ENCODE measurements around the gene SMAP1.

Gene SMAP1

GRCh38 chr6:70725817-70726415 is 58.2 kb downstream of the SMAP1 start:
- Histone ChIP-seq H3K36me3 (ENCODE audit: control insufficient read depth, insufficient read depth, low read length) (no peaks in the 10 kb centered on the region), H3K9me3 (ENCODE audit: control insufficient read depth, low read length) (no peaks in the 10 kb centered on the region), H3K79me2 (peaks cover 19% of the 10 kb centered on the region), H3K4me3 (ENCODE audit: low read depth, low read length) (no peak overlapping the region), H3K4me2 (ENCODE audit: low read length) (no peak overlapping the region), H3K27me3 (ENCODE audit: control insufficient read depth, insufficient read depth, low read length) (no peaks in the 10 kb centered on the region), H3K9ac (no peak overlapping the region), H3K27ac (no peak overlapping the region), H3K4me1 (no peaks in the 10 kb centered on the region), H2AFZ (no peak overlapping the region)
- TF ChIP-seq, protein P1, sequence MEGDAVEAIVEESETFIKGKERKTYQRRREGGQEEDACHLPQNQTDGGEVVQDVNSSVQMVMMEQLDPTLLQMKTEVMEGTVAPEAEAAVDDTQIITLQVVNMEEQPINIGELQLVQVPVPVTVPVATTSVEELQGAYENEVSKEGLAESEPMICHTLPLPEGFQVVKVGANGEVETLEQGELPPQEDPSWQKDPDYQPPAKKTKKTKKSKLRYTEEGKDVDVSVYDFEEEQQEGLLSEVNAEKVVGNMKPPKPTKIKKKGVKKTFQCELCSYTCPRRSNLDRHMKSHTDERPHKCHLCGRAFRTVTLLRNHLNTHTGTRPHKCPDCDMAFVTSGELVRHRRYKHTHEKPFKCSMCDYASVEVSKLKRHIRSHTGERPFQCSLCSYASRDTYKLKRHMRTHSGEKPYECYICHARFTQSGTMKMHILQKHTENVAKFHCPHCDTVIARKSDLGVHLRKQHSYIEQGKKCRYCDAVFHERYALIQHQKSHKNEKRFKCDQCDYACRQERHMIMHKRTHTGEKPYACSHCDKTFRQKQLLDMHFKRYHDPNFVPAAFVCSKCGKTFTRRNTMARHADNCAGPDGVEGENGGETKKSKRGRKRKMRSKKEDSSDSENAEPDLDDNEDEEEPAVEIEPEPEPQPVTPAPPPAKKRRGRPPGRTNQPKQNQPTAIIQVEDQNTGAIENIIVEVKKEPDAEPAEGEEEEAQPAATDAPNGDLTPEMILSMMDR (IDR thresholded peaks at IDR 0.05): no peak

DNA sequence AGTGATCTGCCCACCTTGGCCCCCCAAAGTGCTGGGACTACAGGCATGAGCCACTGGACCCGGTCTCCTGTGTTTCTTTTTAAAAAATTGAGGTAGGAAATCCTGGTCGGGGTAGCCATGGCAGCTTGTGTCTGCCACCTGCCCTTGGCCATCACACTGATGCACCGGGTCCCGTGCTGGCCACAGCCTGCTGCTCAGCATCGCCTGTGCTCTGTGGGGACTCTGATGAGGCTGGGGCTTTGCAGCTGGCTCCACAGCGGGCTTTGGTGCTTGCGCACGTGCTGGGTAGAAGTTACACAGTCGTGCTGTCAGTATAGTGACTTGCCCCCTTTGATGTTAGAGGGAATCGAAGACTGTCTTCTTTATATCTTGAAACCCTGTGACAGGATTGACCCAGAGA is 66.7 kb downstream of the SMAP1 start:
- no peaks in the 10 kb centered on the region for H3K9me3 ChIP-seq (ENCODE audit: control insufficient read depth, low read length)
- TF ChIP-seq, protein P1 (IDR thresholded peaks at IDR 0.05): no peak
- no peaks in the 10 kb centered on the region for H3K79me2 ChIP-seq
- no peak overlapping the region for H2AFZ ChIP-seq
- H3K4me3 ChIP-seq (ENCODE audit: low read depth, low read length): no peak overlapping the region
- H3K27me3 ChIP-seq (ENCODE audit: control insufficient read depth, insufficient read depth, low read length): no peaks in the 10 kb centered on the region
- no peak overlapping the region for H3K9ac ChIP-seq
- no peak overlapping the region for H3K27ac ChIP-seq
- H3K36me3 ChIP-seq (ENCODE audit: control insufficient read depth, insufficient read depth, low read length): no peaks in the 10 kb centered on the region
- peaks cover 3% of the 10 kb centered on the region for H3K4me1 ChIP-seq
- H3K4me2 ChIP-seq (ENCODE audit: low read length): no peak overlapping the region

- Histone ChIP-seq H3K4me1 (peaks cover 3% of the 10 kb centered on the region), H3K9ac (no peak overlapping the region), H3K4me2 (ENCODE audit: low read length) (no peak overlapping the region), H3K27me3 (ENCODE audit: control insufficient read depth, insufficient read depth, low read length) (no peaks in the 10 kb centered on the region), H3K36me3 (ENCODE audit: control insufficient read depth, insufficient read depth, low read length) (no peaks in the 10 kb centered on the region), H3K9me3 (ENCODE audit: control insufficient read depth, low read length) (no peaks in the 10 kb centered on the region), H3K79me2 (no peaks in the 10 kb centered on the region), H2AFZ (no peak overlapping the region), H3K4me3 (ENCODE audit: low read depth, low read length) (no peak overlapping the region), H3K27ac (no peak overlapping the region)
- TF ChIP-seq, protein P1 (IDR thresholded peaks at IDR 0.05): no peak
Measured at GRCh38 chr6:70734979-70735378, 67.3 kb downstream of the SMAP1 start.

GRCh38 chr6:70735513-70735912 is 67.8 kb downstream of the SMAP1 start:
- TF ChIP-seq, protein P1 (IDR thresholded peaks at IDR 0.05): no peak
- Histone ChIP-seq H3K4me1 (peaks cover 3% of the 10 kb centered on the region), H3K36me3 (ENCODE audit: control insufficient read depth, insufficient read depth, low read length) (no peaks in the 10 kb centered on the region), H3K4me3 (ENCODE audit: low read depth, low read length) (no peak overlapping the region), H3K4me2 (ENCODE audit: low read length) (no peak overlapping the region), H3K79me2 (peaks cover 2% of the 10 kb centered on the region), H3K27ac (no peak overlapping the region), H3K9me3 (ENCODE audit: control insufficient read depth, low read length) (no peaks in the 10 kb centered on the region), H3K9ac (no peak overlapping the region), H3K27me3 (ENCODE audit: control insufficient read depth, insufficient read depth, low read length) (no peaks in the 10 kb centered on the region), H2AFZ (no peak overlapping the region)

DNA sequence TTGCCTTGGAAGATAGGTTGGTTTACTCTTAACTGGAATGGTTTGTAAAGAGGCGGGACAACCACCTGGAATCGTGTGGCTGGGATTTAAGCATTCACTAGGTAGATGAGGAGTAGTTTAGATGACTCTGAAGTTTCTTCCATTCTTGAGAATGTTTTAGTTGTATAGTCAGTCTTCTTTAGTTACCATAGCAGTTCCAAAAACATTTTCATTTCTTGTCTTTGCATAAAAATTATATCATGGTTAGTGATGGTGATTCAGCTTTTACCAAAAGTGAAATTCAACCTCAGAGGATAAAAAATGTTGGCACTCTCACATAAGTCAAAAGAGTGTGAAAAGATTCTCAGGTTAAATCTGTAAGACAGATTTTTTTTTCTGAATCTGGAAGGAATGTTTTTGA is 70.3 kb downstream of the SMAP1 start:
- no peak overlapping the region for H2AFZ ChIP-seq
- no peak overlapping the region for H3K4me2 ChIP-seq (ENCODE audit: low read length)
- no peaks in the 10 kb centered on the region for H3K9me3 ChIP-seq (ENCODE audit: control insufficient read depth, low read length)
- H3K36me3 ChIP-seq (ENCODE audit: control insufficient read depth, insufficient read depth, low read length): no peaks in the 10 kb centered on the region
- TF ChIP-seq, protein P1 (IDR thresholded peaks at IDR 0.05): no peak
- no peak overlapping the region for H3K4me3 ChIP-seq (ENCODE audit: low read depth, low read length)
- no peaks in the 10 kb centered on the region for H3K27me3 ChIP-seq (ENCODE audit: control insufficient read depth, insufficient read depth, low read length)
- H3K4me1 ChIP-seq: peaks cover 3% of the 10 kb centered on the region
- H3K27ac ChIP-seq: peak overlapping the region; percentile 5
- H3K9ac ChIP-seq: no peak overlapping the region
- H3K79me2 ChIP-seq: peaks cover 10% of the 10 kb centered on the region
